Right ventricle myocardium inferior (tissue), 1 donor: ENCODE measurements around the gene MROH2B. TPM values are rescaled to one million over a fixed set of nuclear protein-coding genes. Genes with fewer than 3 reads are reported as not detected.

Experiments used
- ATAC-seq: fragments of 200-7000 bp; cut with Tn5 transposase; one replicate; pipeline ENCODE4 v1.9.1; 2020; ENCODE audit warnings: mild to moderate bottlenecking, moderate library complexity
- DNase-seq: peaks from one replicate; pipeline ENCODE4 v3.0.0; 2021; ENCODE audit errors: missing footprints
- intact Hi-C: fragments of 100-400 bp; cut with DNase I; formaldehyde crosslinking; loops from one replicate; pipeline ENCODE4 v1.11.0; 2022
- long read RNA-seq: library from polyadenylated mRNA; unstranded; transcript quantifications from one replicate; pipeline ENCODE4 v2.0.0, GENCODE V29; 2021
- total RNA-seq: library from RNA; stranded (reverse); fragmentation: NEBNext Ultra II Directional; extraction: Animal tissue kit (Norgen Biotek cat#: 25700); gene quantifications from one replicate; pipeline ENCODE4 v1.2.1, GENCODE V29; 2021
- donor health status: DM: no; HTN: yes; CAD: no; lungs with severe emphysema.

MROH2B gene
- total RNA-seq: not detected
- long read RNA-seq: 0 reads

GRCh38 chr5:41071242-41071641 lies at the start of gene MROH2B:
Gene MROH2B, minus strand, starts transcription at chr5:41071342. Its CDS starts 490 bp downstream, at chr5:41070852.
- ATAC-seq: no peak
- intact Hi-C loops: no loop called here

DNA sequence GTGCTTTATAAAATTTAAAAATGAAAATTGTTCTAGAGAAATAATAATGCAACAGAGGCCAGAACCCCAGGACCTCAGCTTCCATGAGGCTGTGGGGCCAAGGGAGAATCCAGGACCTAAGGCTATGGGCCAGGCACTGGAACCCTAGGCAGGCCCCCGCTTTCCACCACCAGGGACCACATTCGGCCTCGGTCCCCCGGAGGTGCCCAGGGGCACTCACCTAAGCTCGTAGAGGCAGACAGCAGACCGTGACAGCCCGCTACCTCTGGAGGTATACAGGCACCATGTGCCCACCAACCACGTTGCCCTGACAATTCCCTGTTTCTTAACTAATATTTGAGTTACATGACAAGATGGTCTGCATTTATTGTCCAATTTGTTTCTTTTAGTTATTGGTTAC lies 49.5 kb upstream of the MROH2B start:
- DNase-seq (peak; percentile 26), ATAC-seq (peak; percentile 16)
- intact Hi-C loops: no loop called here

More at GRCh38 chr5:41071242-41071641, at the start of gene MROH2B:
- DNase-seq: no peak

DNA sequence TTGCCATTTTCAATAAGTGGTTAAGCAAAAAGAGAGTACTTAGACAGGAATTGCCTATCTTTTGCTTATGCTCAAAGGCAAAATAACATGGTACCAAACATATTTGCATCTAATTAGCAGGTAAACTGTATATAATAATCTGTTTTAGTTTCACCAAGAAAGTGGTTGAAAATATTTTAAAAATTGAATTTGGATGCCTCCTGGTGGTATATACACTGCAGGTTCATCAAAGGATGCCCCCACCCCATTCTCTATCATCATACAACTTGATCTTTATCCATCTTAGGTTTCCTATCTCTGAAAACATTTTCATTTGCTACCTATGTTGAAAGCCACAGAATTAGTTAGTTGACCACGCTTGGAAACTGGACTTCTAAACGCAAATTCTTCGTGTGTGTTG lies 47.0 kb upstream of the MROH2B start:
- intact Hi-C loops: no loop called here
- ATAC-seq: no peak
- no peak for DNase-seq

- intact Hi-C loops: no loop called here
- ATAC-seq (no peak), DNase-seq (no peak)
Measured at GRCh38 chr5:41115281-41115680, 44.1 kb upstream of the MROH2B start.

DNA sequence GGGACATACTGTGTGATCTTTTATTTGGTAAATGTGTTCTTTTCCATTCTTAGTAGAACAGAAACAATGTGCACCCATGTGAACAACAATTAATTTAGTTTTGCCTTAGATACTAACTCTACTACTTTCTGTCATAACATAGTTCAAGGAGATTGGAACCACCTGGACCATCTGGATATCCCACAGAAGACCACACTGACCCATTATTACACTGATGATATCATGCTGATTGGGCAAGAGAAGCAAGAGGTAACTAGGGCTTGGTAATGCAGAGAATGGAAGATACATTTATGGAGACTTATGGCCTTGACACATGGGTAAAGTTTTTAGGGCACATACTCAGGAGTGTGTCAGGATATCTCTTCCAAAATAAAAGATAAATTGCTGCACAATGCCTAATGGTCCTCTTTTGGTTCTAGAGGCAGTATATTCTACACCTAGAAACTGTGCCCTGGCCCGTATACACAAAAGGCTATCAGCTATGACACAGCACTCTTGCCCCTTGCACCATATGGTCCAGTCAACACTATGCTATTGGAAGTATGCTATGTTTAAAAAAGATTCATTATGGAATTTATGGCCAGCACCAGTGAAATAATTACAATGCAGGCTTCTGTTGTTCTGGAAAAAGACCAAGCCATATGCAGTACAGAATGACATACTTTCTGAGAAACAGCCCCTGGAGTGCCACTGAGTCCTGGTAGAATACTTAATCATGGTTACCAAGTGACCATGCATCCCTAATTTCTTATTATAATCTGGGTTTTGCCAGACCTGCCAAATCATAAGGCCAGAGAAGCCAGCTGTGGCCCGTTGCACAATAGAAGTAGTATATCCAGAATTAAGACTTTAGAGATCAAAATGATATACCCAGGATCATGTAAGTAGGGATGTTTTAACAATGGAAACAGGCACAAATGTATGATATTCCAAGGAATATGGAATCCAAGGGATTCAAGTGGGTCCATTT lies 41.6 kb upstream of the MROH2B start:
- DNase-seq (no peak), ATAC-seq (peak; percentile 46)
- intact Hi-C loops: no loop called here

- ATAC-seq: no peak
- intact Hi-C loops: no loop called here
- no peak for DNase-seq
Measured at GRCh38 chr5:41109186-41109585, 38.0 kb upstream of the MROH2B start.

- ATAC-seq (no peak), DNase-seq (no peak)
- intact Hi-C loops: no loop called here
Measured at GRCh38 chr5:41102341-41102740, 31.2 kb upstream of the MROH2B start.

- intact Hi-C loops: no loop called here
- DNase-seq (no peak), ATAC-seq (peak; percentile 21)
Measured at GRCh38 chr5:41097642-41098041, 26.5 kb upstream of the MROH2B start.

GRCh38 chr5:41095324-41096101 lies 24.4 kb upstream of the MROH2B start:
- peak; percentile 41 for ATAC-seq
- no peak for DNase-seq
- intact Hi-C loops: no loop called here

GRCh38 chr5:41094871-41095270 lies 23.7 kb upstream of the MROH2B start:
- no peak for DNase-seq
- intact Hi-C loops: no loop called here
- no peak for ATAC-seq

DNA sequence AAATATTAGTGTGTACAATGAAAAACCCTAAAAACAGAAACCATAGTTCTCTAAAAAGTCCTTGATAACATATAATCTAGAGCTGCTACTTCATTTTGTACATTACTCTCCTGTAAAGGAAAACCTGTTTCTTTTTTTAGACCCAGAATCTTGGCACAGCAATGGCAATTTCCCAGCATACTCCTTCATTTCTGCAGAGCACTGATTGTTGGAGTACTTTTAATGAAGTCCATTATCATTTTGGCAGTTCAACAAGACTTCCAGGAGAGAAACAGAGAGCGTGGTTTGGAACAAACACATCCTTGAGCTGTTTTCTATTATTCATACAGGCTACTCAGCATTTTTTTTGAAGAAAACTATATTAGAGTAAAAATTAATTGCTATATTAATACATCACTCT lies 22.7 kb upstream of the MROH2B start:
- intact Hi-C loops: no loop called here
- no peak for DNase-seq
- peak; percentile 45 for ATAC-seq

GRCh38 chr5:41087461-41087860 lies 16.3 kb upstream of the MROH2B start:
- intact Hi-C loops: no loop called here
- ATAC-seq (no peak), DNase-seq (no peak)

DNA sequence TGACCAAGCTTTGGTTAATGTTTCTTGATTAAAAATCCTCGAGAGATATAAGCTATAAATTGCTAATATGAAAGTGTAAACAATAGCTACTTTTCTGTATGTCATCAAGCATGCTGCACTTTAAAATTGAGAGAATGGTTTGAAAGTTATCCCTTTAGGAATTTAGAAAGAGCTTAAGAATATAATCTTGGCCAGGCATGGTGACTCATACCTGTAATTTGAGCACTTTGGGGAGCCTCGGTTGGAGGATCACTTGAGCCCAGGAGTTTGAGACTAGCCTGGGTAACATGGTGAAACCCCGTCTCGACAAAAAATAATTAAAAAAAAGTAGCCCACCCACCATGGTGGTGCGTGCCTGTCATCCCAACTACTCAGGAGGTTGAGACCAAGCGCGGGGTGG lies 12.2 kb upstream of the MROH2B start:
- intact Hi-C loops: no loop called here
- ATAC-seq (no peak), DNase-seq (no peak)

DNA sequence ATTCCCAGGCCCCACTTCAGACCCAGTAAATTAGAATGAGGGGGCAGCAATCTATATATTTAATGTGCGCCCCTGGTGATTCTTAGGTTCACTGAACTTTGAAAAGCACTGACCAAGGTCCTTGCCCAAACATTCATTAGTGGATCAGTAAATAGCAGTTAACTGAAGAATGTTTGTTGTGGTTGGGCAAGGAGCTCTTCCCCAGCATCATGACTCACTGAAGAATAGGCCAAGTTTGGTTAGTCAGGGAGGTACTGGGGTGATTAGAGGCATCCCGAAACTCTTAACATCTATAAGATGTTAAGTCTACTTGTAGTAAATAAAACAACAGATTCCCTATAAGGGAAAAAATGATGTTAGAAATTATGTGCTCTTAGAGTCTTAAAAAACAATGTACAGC lies 833 bp upstream of the MROH2B start:
- ATAC-seq: no peak
- no peak for DNase-seq
- intact Hi-C loops: no loop called here

DNA sequence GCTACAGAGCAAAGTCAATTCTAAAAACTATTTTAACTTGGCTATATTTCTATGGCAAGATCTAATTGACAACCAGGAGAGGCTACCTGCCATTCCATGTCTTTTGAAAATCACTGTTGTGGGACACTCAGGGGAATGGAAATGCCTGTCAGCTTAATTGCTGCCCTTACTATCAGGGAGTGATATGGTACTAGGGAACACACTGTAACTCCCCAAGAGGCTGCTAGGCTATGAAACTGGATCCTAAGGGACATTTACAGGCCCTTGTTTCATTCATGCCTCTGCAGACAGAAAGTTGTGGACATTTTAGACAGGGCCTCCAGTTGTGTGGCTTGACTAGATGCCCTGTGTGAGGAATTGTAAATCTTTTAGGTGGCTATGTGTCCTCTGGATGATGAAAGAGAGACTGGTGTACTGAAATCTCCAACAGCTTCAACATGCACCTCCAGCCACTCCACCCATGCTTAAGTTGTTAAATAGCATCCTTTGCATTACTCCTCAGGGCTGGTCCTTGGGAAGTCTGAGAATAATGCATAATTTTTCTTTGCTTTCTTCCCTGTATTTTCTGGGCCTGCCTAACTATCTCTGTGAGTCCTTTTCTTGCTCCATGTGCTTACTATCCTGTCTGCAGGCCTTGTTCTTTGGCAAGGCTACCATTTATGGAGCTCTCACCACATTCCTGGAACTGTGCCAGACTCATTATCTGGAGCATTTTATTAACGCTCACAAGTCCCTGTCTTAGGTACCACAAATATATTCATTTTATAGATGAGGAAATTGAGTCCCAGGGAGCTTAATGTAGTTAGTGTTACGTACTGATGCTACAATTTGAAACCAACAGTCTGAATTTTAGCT lies 3.2 kb downstream of the MROH2B start:
- intact Hi-C loops: no loop called here
- ATAC-seq (peak; percentile 65), DNase-seq (no peak)

DNA sequence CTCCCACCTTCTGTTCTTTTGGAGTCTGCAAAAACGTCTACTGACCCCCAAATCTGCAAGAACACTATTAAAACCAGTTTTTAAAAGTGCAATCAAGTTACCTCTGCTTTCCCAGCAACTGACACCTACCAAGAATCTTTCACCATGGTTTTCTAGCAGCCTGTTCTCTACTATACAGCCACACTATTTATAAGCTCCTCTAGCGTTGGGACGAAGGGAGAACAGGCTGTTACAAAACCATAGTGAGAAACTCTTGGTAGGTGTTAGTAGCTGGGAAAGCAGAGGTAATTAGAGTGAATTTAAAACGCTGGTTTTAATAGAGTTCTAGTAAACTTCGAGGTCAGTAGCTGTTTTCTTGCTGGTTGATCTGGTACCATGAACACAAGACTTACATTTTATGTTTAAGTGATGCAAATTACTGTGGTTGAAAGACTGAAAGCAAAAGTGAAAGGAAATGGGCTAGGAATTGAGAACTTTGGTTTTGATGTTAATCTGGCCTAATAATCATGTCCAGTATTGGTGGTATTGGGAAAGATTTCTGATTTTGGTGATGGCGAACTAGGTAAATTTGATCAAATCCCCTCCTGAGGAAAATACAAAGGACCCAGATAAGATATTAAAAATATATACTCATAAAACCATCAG lies 5.3 kb downstream of the MROH2B start:
- ATAC-seq: no peak
- intact Hi-C loops: no loop called here

DNA sequence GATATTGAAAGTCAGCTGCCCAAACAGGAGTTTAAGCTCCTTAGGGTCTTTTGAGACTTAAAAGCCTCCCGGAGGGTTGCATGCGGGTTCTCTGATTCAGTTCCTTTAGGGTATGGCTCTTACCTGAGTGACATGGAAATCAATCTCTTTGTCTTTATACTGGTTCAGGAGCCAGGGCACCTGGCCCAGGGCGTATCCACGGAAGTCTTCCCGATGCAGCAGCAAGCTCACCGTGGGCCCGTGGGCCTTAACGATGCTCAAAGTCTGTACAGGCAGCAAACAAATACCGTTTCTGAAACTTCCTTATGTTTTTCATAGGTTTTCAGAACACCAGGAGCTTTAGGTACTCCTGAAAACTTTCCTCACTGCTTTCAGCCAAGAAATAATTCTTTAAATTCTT lies 13.2 kb downstream of the MROH2B start:
- intact Hi-C loops: no loop called here
- ATAC-seq (no peak), DNase-seq (no peak)

More for the DNA sequence above, 5.3 kb downstream of the MROH2B start:
- no peak for DNase-seq

DNA sequence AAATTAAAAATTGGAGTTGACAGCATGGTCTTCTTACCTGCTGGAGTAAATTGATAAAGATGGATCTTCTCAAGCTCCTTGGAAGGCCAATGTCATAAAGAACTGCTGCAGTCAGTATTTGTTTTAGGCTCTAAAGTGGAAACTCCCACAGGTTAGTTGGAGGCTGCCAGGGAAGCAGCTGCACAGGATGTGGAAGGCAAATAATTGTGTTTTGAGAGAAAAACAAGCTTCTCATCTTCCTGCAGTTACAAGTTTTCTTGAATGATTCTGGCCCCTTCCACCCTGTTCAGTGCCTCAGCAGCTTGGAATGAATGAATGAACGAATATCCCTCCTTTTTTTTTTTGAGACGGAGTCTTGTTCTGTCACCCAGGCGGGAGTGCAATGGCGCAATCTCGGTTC lies 13.9 kb downstream of the MROH2B start:
- DNase-seq: no peak
- intact Hi-C loops: no loop called here
- ATAC-seq: no peak
